ENCODE measurements around the gene CAP2.
"Not testable (repeated sequence)": the region's sequence is repeated elsewhere in the genome, so short reads cannot be mapped to it uniquely, and the experiment has no call there.

Gene CAP2

GRCh38 chr6:17530321-17530835 lies 137.0 kb downstream of the CAP2 start:
- no peak for TF ChIP-seq CTCF (IDR thresholded peaks at IDR 0.05; ENCODE audit: low read depth, low read length, missing control alignments)
- H3K4me3 ChIP-seq (replicated peaks; ENCODE audit: low read depth, low read length): no peak overlapping the region
- no peak for DNase-seq (ENCODE audit: extremely low read depth, low read depth)

GRCh38 chr6:17536586-17536985 lies 143.2 kb downstream of the CAP2 start:
- H3K4me3 ChIP-seq (replicated peaks; ENCODE audit: low read depth, low read length): no peak overlapping the region
- DNase-seq (ENCODE audit: extremely low read depth, low read depth): no peak
- no peak for TF ChIP-seq CTCF (IDR thresholded peaks at IDR 0.05; ENCODE audit: low read depth, low read length, missing control alignments)

- no peak for DNase-seq (ENCODE audit: extremely low read depth, low read depth)
- H3K4me3 ChIP-seq (replicated peaks; ENCODE audit: low read depth, low read length): no peak overlapping the region
- TF ChIP-seq CTCF (IDR thresholded peaks at IDR 0.05; ENCODE audit: low read depth, low read length, missing control alignments): no peak
These were observed 148.8 kb downstream of the CAP2 start for GRCh38 chr6:17542243-17542642.

GRCh38 chr6:17545681-17546080 lies 152.3 kb downstream of the CAP2 start:
- not testable (repeated sequence) for H3K4me3 ChIP-seq (replicated peaks; ENCODE audit: low read depth, low read length); DNase-seq (ENCODE audit: extremely low read depth, low read depth)

GRCh38 chr6:17551383-17551958 lies 158.1 kb downstream of the CAP2 start:
- H3K4me3 ChIP-seq (replicated peaks; ENCODE audit: low read depth, low read length): no peak overlapping the region
- DNase-seq (ENCODE audit: extremely low read depth, low read depth): no peak

GRCh38 chr6:17552861-17553260 lies 159.5 kb downstream of the CAP2 start:
- no peak for TF ChIP-seq CTCF (IDR thresholded peaks at IDR 0.05; ENCODE audit: low read depth, low read length, missing control alignments)
- DNase-seq (ENCODE audit: extremely low read depth, low read depth): no peak
- H3K4me3 ChIP-seq (replicated peaks; ENCODE audit: low read depth, low read length): no peak overlapping the region

More at GRCh38 chr6:17551383-17551958, 158.1 kb downstream of the CAP2 start:
- no peak for TF ChIP-seq CTCF (IDR thresholded peaks at IDR 0.05; ENCODE audit: low read depth, low read length, missing control alignments)

- TF ChIP-seq CTCF (IDR thresholded peaks at IDR 0.05; ENCODE audit: low read depth, low read length, missing control alignments): no peak
- H3K4me3 ChIP-seq (replicated peaks; ENCODE audit: low read depth, low read length): no peak overlapping the region
- no peak for DNase-seq (ENCODE audit: extremely low read depth, low read depth)
These were observed 162.6 kb downstream of the CAP2 start for GRCh38 chr6:17556014-17556413.

All from HFF-Myc (cell line).